NT2/D1 (cell line): ENCODE measurements around the gene CDK6.

Experiments used
- YY1 ChIP-seq: IDR thresholded peaks from 2 replicates; pipeline ENCODE4 v1.6.1; 2011; ENCODE audit not compliant: insufficient read length, insufficient read depth
- ZNF274 ChIP-seq: IDR thresholded peaks from 2 replicates; pipeline ENCODE4 v1.6.1; 2011; ENCODE audit warnings: mild to moderate bottlenecking, low read depth, low read length

DNA sequence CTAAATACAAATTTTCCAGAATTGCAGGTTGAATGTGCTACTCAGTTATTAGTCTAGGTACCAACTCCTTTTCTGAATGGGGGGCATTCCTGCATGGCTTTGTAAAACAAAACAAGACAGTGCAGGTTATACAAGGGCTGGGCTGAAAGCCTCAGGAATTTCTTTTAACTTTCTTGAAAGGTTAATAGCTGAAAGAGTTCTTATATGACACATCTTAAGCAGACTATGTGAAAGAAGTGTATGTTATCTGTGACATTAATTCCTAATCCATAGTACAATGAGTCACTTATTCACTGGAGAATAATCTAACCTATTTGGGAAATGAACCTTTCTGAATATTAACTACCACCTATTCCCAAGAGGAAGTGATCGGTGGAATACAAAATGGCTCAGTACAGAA is 130.5 kb downstream of the CDK6 start:
- no peak for TF ChIP-seq ZNF274
- no peak for TF ChIP-seq YY1
